HepG2 (cell line): Measurements from ENCODE around the gene ADAP2. TPM values are rescaled to one million over a fixed set of nuclear protein-coding genes. Genes with fewer than 3 reads are reported as not detected.

Experiments
- DNMT1 ChIP-seq: sonication (generic); formaldehyde crosslinking; IDR thresholded peaks from 2 replicates; pipeline ENCODE4 v1.5.1; 2020; ENCODE audit warnings: mild to moderate bottlenecking, missing genetic modification reagents
- DPF2 ChIP-seq: sonication (generic); formaldehyde crosslinking; IDR thresholded peaks from 2 replicates; pipeline ENCODE4 v1.4.0; 2020; ENCODE audit warnings: mild to moderate bottlenecking, low read depth, missing genetic modification reagents, borderline replicate concordance
- GMEB2 ChIP-seq: IDR thresholded peaks from 2 replicates; pipeline ENCODE4 v1.6.1; 2016; ENCODE audit warnings: missing biosample characterization, missing genetic modification reagents, low read depth
- GZF1 ChIP-seq: sonication (generic); formaldehyde crosslinking; IDR thresholded peaks from 2 replicates; pipeline ENCODE4 v1.5.1; 2020; ENCODE audit warnings: mild to moderate bottlenecking, missing genetic modification reagents
- HNRNPL ChIP-seq: fragments of 200-400 bp; formaldehyde crosslinking; IDR thresholded peaks from 2 replicates; pipeline ENCODE4 v1.6.1; 2017; ENCODE audit warnings: mild to moderate bottlenecking, low read depth, low read length
- IRF2 ChIP-seq: IDR thresholded peaks from 2 replicates; pipeline ENCODE4 v1.6.1; 2018; ENCODE audit warnings: missing genetic modification reagents, missing compliant biosample characterization
- LRRFIP1 ChIP-seq: sonication (generic); formaldehyde crosslinking; conservative IDR thresholded peaks from 2 replicates; pipeline ENCODE4 v1.4.0; 2020; ENCODE audit warnings: missing genetic modification reagents
- MNT ChIP-seq: fragments of 450-650 bp; IDR thresholded peaks from 2 replicates; pipeline ENCODE4 v1.6.1; 2016
- PATZ1 ChIP-seq: sonication (generic); formaldehyde crosslinking; IDR thresholded peaks from 2 replicates; pipeline ENCODE4 v1.4.0; 2020; ENCODE audit warnings: missing genetic modification reagents
- RFXAP ChIP-seq: sonication (generic); formaldehyde crosslinking; IDR thresholded peaks from 2 replicates; pipeline ENCODE4 v1.4.0; 2020; ENCODE audit warnings: missing genetic modification reagents, borderline replicate concordance
- TFDP1 ChIP-seq: IDR thresholded peaks from 2 replicates; pipeline ENCODE4 v1.6.1; 2016; ENCODE audit warnings: missing compliant biosample characterization, missing genetic modification reagents, borderline replicate concordance
- ZNF598 ChIP-seq: sonication (generic); formaldehyde crosslinking; IDR thresholded peaks from 2 replicates; pipeline ENCODE4 v1.5.1; 2020; ENCODE audit warnings: mild to moderate bottlenecking, missing genetic modification reagents, borderline replicate concordance
- ZNF761 ChIP-seq: sonication (generic); formaldehyde crosslinking; conservative IDR thresholded peaks from 2 replicates; pipeline ENCODE4 v1.4.0; 2020; ENCODE audit warnings: mild to moderate bottlenecking, missing genetic modification reagents
- polyA plus RNA-seq, 8 experiments: library from polyadenylated mRNA; depleted of rRNA in 3 of 8; stranded (reverse) in 7 of 8; unstranded in 1 of 8; fragments of >200 nt; fragmentation: Illumina TruSeq in 4 of 8; extraction: Trizol in 4 of 8; gene quantifications; 2 replicates each; pipeline versions ENCODE4 v1.2.1 to v1.2.3, GENCODE V29; 2011 to 2016; ENCODE audit warnings: low read depth in 4 of 8, missing spikeins in 1 of 8, mixed read lengths in 1 of 8; ENCODE audit not compliant: insufficient read depth in 1 of 8
- total RNA-seq, 5 experiments: library from RNA; depleted of rRNA; stranded (reverse); fragments of >200 nt; fragmentation: Illumina TruSeq; extraction: Trizol; gene quantifications; 2 replicates each; pipeline ENCODE4 v1.2.3, GENCODE V29; 2016; ENCODE audit warnings: low read depth in 1 of 5
- TF ChIP-seq, protein P1 (sequence below): sonication (generic); formaldehyde crosslinking; IDR thresholded peaks from 2 replicates; pipeline ENCODE4 v1.8.0; 2022; ENCODE audit warnings: missing genetic modification reagents, mild to moderate bottlenecking, inconsistent platforms, borderline replicate concordance
- TF ChIP-seq, protein P2 (sequence below): fragments of 450-650 bp; IDR thresholded peaks from 2 replicates; pipeline ENCODE4 v1.6.1; 2017

The ADAP2 gene
- total and polyA plus RNA-seq, 2 of the 13 experiments (the other 11 are each of a cell fraction or from before 2014, with no cell fraction given): 0.51 to 0.70 TPM

GRCh38 chr17:30906101-30906911 lies 15.4 kb upstream of the ADAP2 start, which contains the start of gene TEFM (continued):
- TF ChIP-seq TFDP1 (CRISPR knock-in tag) (peak; percentile 77), PATZ1 (peak; percentile 74), MNT (no peak), IRF2 (CRISPR knock-in tag) (peak; percentile 98), RFXAP (CRISPR knock-in tag) (peak; percentile 94; the same call in 1 of the 2 replicates), DPF2 (CRISPR knock-in tag) (0 out of 2 replicates have a peak, but pooled peaks have one; percentile 20), LRRFIP1 (no peak), ZNF598 (CRISPR knock-in tag) (0 out of 2 replicates have a peak, but pooled peaks have one; percentile 52), DNMT1 (CRISPR knock-in tag) (peak; percentile 87; the same call in 1 of the 2 replicates), ZNF761 (CRISPR knock-in tag) (peak; percentile 96), HNRNPL (0 out of 2 replicates have a peak, but pooled peaks have one; percentile 33), GMEB2 (CRISPR knock-in tag) (no peak), GZF1 (peak; percentile 87; the same call in 1 of the 2 replicates)
- TF ChIP-seq, protein P1, sequence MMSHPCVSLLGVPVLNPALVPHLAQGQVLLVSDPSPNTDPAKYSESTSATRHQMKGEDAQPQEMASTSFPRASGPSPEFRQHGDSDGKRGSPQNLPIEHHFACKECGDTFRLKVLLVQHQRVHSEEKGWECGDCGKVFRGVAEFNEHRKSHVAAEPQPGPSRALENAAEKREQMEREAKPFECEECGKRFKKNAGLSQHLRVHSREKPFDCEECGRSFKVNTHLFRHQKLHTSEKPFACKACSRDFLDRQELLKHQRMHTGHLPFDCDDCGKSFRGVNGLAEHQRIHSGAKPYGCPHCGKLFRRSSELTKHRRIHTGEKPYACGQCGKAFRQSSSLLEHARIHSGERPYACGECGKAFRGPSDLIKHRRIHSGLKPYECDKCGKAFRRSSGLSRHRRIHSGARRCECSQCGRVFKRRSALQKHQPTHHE (CRISPR knock-in tag): 0 out of 2 replicates have a peak, but pooled peaks have one; percentile 67
- TF ChIP-seq, protein P2, sequence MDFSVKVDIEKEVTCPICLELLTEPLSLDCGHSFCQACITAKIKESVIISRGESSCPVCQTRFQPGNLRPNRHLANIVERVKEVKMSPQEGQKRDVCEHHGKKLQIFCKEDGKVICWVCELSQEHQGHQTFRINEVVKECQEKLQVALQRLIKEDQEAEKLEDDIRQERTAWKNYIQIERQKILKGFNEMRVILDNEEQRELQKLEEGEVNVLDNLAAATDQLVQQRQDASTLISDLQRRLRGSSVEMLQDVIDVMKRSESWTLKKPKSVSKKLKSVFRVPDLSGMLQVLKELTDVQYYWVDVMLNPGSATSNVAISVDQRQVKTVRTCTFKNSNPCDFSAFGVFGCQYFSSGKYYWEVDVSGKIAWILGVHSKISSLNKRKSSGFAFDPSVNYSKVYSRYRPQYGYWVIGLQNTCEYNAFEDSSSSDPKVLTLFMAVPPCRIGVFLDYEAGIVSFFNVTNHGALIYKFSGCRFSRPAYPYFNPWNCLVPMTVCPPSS: no peak
